HK-2 (cell line): ENCODE data around the gene MOSPD3.

ENCODE experiments used
- DNase-seq: peaks from one replicate; pipeline ENCODE4 v3.0.0-alpha.2; 2018; ENCODE audit not compliant: unreplicated experiment

MOSPD3 gene

DNA sequence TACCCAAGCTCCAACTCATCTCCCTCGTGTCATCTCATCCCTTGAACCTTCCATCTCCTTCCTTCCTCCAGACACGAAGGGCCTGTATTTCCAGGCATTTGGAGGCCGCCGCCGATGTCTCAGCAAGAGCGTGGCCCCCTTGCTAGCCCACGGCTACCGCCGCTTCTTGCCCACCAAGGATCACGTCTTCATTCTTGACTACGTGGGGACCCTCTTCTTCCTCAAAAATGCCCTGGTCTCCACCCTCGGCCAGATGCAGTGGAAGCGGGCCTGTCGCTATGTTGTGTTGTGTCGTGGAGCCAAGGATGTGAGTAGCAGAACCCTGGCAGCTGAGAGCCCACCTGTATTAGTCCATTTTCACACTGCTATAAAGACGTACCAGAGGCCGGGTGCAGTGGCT lies 20.7 kb upstream of the MOSPD3 start:
- no peak for DNase-seq

DNA sequence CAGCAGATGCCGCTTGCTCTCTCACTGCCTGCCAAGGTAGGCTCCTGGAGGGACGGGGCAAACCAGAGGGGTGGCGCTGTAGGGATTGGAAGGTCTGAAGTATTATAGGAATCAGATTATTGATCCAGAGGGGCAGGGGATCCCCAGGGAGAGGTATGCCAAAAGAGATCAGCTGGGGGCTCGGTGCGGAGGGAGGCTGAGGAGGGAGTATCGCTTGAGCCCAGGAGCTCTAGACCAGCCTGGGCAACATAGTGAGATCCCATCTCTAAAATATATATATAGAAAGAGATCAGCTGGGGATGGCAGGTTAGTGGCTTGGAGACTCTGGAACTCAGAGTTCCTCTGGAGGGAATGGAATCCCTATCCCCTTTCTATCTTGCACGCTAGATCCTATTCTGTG lies 17.2 kb upstream of the MOSPD3 start:
- no peak for DNase-seq

DNA sequence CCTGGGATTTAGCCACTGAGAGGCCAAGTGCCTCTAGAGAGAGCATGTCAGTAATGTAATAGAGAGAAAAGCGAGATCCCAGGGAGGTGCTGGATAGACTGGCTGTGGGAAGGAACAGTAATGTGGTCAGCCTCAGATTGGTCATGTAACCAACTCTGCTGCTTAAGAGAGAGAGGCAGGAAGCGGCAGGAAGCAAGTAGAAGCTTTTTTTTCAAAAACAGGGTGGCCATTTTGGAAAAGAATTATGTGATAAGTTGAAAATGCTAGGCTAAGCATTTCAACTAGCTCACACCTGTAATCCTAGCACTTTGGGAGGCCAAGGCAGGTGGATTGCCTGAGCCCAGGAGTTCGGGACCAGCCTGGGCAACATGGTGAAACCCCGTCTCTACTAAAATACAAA lies 13.9 kb upstream of the MOSPD3 start:
- no peak for DNase-seq

DNA sequence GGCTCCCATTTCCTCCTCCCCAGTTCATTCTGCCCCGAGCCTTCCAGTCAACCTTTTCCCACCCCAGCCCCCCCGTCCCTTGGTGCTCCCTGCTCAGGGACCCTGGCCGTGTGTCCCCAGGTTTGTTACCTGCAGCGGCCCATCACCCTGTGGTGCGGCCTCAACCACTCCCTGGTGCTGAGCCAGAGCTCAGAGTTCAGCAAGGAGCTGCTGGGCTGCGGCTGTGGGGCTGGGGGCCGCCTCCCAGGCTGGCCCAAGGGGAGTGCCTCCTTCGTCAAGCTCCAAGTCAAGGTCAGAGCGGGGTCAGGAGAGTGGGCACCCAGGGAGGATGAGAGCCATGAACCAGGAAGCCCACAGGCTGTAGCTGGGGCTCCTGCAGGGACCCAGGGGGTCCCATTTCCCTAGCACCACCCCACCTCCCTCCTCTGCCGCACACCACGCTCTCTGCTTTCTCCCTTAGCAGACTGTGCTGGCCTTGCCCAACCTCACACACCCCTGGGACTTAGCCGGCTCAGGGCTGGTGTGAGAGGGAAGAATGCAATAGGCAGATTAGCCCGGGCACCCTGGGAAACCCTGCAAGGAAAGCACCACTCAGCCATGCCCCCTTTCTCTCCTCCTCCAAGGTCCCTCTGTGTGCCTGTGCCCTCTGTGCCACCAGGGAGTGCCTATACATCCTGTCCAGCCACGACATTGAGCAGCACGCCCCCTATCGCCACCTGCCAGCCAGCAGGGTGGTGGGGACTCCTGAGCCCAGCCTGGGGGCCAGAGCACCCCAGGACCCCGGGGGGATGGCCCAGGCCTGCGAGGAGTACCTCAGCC lies 12.2 kb upstream of the MOSPD3 start:
- DNase-seq: no peak

DNA sequence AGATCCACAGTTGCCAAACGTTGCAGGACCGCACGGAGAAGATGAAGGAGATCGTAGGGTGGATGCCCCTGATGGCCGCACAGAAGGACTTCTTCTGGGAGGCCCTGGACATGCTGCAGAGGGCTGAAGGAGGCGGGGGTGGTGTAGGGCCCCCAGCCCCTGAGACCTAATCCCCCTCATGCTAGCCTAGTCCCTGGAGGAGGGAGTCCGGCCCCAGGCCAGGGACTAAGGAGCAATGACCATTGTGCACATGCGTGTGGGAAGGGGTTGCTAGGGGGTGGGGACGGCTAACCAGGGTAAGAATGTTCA lies 11.7 kb upstream of the MOSPD3 start:
- DNase-seq: no peak

DNA sequence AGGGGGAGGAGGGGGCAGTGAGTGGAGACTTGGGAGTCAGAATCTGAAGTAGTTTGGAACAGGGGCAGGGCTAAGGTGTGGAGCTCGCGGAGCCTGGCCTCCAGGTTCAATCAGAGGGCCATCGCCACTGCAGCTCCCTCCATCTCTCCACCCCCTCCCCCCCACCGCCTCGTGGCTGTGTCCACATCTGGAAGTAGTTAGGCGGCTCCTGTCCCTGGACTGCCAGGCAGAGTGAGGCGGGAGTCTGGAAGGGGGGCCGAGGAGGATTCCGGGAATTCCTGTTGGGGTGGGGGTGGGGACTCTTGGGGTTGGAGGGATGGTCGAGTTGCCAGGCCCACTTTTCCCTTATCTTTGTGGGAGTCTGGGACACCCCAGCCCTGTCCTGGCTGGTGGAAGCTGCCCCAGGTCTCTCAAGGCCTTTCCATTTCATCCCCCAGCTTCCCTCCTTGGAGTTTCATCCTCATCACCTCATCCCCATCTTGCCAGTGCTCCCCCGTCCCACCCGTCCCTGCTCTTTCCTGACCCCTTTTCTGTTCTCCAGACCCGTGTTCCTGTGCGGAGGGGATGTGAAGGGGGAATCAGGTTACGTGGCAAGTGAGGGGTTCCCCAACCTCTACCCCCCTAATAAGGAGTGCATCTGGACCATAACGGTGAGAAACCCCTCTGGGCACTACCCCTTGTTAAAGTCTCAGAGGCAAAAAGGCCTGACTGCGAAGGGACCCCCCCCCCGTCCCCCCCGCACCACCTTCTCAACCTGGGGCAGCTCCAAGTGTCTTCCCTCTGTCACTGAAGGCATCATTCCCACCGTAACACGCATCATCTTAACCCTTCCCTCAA lies 9.2 kb upstream of the MOSPD3 start:
- no peak for DNase-seq

DNA sequence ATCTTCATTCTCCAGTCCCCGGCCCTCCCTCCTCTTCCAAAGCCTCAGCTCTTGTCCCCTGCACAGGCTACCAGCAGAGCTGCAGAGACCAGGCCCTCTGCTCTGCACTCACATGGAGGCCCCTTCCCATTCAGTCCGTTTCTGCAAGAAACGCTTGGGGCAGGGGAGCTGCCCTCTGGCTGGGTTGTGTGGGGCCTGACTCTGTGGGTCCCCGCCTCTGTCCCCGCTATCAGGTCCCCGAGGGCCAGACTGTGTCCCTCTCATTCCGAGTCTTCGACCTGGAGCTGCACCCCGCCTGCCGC lies 8.7 kb upstream of the MOSPD3 start:
- DNase-seq: no peak

DNA sequence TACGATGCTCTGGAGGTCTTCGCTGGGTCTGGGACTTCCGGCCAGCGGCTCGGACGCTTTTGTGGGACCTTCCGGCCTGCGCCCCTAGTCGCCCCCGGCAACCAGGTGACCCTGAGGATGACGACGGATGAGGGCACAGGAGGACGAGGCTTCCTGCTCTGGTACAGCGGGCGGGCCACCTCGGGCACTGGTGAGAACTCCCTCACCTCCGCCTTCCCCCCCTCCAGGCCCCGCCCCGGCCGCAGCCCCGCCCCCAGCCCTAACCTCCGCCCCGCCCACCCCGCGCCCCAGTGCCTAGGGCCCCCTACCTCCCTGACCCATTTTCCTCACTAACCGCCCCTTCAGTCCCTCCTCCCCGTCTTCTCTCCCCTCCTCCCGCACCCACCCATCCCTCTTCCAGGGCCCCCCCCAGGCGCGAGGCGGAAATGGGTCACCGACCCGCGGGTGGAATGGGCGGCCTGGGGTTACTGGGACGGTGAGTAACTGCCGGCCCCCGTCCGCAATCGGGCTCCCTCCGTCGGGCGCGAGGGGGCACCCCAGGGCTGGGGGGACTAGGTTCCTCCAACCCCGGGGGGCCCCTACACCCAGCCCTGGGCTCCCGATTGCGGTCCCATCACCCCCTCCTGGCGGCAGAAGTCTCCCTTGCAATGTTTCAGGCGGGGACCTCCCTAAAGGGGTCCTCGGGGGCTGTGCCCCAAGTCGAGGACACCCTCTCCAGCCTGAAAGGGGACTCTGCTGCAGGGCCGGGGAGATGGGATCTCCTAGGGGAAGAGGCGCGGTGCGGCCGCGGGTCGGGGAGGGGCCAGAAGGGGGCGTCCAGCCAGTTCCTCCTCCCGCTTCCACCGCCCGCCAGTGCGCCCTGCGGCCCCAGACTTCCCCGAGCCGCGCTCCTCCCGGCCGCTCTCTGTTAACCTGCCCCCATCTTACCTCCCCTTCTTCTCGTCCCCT lies 8.0 kb upstream of the MOSPD3 start:
- peak; percentile 85 for DNase-seq

DNA sequence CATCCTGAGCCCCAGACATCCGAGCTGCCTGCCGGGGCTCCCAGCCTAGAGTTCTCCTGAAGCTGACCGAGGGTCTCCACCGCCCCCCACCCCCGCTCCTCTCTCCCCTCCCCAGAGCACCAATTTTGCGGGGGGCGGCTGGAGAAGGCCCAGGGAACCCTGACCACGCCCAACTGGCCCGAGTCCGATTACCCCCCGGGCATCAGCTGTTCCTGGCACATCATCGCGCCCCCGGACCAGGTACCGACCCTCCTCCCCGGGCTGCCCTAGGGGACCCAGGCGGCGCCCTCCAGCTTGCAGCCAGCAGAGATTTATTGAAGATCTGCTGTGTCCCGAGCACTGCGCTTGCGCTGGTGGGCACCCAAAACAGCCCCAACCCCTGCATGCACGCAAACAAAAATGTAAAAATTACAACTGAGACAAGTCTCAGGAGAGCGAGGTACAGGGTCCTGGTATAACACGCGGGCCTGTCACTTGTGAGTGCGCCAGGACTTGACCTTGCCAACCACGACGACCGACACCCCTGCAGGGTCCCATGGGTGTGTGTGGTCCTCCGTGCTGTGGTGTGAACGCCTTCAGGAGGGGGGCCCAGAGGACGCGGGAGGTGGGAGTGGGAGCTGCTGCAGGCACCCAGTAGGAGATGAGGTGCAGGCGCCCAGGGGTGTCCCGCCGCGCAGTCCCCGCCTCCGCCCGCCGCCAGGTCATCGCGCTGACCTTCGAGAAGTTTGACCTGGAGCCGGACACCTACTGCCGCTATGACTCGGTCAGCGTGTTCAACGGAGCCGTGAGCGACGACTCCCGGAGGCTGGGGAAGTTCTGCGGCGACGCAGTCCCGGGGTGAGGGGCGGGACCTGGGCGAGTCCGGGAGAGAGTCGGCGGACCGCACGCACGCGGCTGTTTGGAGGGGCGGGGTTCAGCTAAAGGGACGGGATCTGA lies 7.1 kb upstream of the MOSPD3 start:
- no peak for DNase-seq

DNA sequence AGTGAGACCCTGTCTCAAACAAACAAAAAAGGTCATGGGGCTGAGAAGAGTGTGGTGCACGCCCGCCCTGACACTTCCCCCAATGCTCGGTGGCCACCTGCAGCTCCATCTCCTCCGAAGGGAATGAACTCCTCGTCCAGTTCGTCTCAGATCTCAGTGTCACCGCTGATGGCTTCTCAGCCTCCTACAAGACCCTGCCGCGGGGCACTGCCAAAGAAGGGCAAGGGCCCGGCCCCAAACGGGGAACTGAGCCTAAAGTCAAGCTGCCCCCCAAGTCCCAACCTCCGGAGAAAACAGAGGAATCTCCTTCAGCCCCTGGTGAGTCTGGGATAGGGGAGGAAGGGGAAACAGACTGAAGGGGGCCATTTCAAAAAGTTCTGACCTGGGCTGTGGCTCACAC lies 6.0 kb upstream of the MOSPD3 start:
- no peak for DNase-seq

DNA sequence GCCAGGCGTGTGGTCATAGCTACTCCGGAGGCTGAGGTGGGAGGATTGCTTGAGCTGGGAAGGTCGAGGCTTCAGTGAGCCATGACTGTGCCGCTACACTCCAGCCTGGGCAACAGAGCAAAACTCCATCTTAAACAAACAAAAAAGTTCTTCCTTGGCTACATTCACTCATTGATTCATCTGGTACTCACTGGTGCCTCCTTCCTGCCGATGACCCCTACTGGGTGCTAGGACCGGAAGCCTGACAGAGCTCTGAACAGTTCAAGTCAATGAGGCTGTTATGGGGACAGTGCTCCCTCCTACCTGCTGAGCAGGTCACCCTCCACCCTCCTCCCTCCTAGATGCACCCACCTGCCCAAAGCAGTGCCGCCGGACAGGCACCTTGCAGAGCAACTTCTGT lies 5.2 kb upstream of the MOSPD3 start:
- no peak for DNase-seq

DNA sequence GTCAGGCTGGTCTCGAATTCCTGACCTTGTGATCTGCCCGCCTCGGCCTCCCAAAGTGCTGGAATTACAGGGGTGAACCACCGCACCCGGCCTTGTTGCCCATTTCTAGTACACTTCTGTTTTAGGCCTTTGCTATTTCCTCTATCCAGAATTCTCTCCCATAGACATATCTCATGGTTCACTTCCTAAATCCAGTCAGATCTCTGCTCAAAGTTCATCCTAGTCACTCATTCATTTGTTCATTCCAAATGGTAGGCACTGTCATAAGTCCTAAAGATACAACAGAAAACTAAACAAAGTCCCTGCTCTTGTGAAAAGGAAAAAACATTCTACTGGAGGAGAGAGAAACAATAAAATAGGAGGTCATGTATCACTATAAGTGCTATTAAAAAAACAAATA lies 2.4 kb upstream of the MOSPD3 start:
- no peak for DNase-seq

DNA sequence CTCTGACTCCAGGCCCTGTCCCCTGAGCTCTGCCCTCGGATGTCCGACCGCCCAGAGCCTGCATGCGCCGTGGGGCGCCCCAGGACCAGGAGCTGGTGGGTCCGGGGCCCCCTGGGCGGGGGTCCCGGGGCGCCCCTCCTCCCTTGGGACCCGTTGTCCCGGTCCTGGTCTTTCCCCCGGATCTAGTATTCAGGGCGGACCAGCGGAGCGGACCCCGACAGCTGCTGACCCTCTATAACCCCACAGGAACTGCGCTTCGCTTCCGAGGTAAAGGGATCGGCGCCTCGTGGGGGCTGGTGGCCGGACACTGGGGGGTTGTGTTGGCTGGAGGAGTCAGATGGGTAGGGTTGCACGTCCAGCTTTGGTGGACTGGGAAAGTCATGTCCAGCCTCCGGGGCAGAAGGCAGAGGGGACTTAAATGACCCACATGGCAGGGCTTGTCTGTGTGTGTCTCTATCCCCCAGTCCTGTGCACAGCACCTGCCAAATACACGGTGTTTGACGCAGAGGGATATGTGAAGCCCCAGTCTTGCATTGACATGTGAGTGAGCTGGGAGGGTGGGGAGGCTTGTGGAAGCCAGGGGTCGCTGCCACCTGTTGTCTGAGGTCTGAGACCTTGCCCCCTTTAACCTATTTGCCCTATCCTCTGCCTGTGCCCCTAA lies 520 bp downstream of the MOSPD3 start:
- peak; percentile 38 for DNase-seq

DNA sequence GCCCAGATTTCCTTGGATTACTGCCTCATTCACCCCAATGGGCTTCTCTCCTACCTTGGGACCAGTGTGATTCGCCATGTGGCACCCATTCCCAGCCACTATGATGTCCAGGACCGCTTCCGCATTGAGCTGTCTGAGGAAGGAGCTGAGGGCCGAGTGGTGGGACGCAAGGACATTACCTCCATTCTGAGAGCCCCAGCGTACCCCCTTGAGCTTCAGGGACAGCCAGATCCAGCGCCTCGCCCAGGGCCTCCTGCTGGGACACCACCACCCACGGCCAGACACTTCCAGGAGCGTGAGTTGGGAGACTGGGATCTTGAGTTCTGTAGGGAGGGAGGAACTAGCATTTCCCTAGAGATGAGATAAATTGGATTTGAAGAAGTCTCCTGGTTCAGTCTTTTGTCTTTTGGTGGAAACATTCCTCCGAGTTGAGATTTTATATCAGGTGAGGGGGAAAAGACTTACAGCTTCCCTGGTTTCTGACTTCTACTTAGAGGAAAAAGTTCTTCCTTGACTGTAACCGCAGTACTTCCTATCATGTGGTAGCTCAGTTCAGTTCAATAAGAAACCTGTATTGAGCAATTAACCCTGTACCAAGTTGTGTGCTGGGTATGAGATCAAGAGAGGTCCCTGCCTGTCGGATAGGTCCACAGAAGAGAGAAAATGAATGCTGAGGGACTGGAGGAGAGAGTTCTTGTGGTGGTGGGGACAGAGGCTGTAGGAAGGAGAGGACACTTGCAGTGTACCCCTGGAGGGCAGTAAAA lies 1.3 kb downstream of the MOSPD3 start:
- no peak for DNase-seq

DNA sequence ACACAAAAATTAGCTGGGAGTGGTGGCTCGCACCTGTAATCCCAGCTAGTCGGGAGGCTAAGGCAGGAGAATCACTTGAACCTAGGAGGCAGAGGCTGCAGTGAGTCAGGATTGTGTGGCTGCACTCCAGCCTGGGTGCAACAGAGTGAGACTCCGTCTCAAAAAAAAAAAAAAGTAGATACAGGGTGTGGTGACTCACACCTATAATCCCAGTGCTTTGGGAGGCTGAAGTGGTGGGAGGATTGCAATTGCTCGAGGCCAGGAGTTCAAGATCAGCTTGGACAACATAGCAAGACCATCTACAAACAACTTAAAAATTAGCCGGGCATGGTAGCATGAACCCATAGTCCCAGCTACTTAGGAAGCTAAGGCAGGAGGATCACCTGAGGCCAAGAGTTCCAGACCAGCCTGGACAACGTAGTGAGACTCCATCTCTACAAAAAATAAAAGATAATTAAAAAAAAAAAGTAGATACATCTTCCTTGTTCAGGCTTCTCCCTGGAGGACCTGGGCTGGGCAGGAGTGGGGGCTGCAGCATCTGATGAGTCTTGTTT lies 2.0 kb downstream of the MOSPD3 start:
- DNase-seq: no peak

DNA sequence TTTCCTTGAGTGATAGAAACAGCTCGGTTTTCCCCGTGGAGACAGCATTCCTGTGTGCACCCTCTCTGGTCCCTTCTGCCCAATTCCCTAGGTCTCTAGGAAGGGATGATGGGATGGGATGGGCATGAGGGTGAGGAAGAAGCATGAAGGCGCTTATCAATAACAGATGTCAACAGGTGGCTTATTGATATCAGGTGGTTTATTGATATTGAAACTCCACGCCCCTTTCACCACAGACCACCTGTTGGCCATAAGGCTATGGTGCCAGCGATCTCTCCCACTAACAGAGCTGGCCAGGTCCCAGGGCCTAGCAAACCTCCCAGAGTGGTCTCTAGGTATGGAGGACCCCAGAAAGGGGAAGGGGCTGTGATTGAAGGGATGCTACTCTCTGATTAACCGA lies 7.9 kb downstream of the MOSPD3 start:
- DNase-seq: no peak

DNA sequence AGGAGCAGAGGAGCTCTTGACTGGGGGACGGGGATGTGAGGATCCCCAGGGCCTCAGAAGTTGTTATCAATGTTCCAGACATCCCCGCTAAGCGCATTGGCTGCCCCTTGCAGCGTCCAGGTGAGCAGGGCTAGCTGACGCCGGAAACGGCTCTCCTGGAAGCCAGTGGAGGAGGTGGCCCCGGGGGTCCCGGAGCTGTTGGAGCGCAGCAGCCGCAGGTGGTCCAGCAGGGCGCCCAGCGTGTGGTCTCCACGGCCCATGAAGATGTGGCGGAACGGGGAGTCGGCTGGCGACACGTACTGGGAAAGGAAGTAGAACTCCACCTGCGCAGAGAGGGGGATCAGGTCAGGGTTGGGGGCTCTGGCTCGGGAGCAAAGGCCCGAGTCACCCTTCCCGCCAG lies 8.5 kb downstream of the MOSPD3 start:
- DNase-seq: no peak

DNA sequence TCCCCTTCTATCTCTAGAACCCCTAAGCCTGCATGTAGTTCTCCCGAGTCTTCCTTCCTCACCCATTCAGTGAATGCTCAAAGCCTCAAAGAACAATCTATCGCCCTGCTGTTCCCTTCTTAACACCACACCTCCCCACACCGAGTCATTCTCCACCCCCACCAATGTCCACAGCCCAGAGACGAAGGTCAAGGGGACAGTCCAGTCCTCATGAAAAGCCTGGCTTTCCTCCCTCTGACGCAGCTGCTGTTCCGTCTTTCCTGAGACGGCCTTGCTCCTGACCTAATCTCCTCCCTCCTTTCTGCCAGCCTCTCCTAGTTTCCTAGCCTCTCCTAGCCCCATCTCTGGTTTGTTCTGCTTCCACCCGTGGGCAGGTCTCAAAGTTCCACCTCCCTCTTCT lies 9.2 kb downstream of the MOSPD3 start:
- no peak for DNase-seq

DNA sequence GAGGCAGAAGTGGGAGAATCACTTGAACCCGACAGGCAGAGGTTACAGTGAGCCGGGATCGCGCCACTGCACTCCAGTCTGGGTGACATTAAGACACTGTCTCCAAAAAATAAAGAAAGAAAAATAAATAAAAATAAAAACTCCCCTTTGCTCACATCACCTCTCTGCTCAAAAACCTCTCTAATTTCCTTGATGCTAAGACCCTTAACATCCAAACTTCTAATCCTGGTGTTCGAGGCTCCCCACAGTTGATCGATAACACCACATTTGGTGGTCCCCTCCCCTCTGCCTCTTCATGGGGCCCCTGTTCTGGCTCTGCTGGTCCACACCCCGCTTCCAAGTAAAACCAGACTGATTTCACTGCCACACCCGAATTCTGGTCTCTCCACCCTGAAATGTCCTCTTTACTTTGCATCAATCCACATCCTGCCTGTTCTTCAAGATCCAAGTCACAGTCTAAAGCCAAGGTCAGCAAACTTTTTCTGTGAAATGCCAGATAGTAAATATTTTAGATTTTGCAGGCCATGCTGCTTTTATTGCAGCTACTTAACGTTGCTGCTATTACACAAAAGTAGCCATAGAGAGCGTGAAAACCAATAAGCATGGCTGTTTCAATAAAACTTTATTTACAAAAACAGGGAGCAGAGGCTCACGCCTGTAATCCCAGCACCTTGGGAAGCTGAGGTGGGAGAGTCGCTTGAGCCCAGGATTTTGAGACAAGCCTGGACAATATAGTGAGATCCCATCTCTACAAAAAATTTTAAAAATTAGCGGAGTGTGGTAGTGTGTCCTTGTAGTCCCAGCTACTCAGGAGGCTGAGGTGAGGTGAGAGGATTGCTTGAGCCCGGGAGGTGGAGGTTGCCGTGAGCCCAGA lies 11.8 kb downstream of the MOSPD3 start:
- DNase-seq: no peak
